Measurements from ENCODE around the gene PRCC. TPM values are rescaled to one million over a fixed set of nuclear protein-coding genes. Genes with fewer than 3 reads are reported as not detected.

Gene PRCC
- polyA plus RNA-seq, 3 donors, result 26.7 to 37.1 (median 29.6) TPM

DNA sequence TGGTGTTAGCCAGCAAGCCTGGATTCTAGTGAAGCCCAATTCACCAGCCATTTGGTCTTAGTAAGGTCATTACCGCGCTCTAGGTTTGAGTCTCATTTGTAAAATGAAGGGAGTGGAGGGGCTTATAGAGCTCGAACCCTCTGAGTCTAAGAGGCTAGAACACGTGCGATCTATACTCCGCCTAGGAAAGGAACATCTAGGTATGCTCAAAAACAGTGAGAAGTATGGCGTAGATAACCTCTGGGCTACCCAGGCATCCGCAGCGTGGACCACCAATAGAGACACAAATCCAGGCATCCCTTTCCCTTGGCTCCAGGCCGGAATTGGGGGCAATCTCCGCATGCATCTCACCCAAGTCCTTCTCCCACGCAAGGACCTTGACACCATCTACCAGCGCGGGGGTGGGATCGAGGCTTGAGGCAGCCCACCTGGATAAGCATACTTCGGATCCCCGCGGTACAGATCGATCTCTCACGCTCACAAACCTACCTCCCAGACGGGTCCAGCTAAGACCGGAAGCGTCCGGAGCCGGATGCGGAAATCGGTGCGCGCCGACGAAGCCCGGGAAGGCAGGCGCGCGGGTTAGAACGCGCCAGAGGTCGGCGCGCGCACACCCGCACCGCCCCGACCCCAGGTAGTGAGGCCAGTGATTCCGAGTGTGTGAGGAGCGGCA is 39.3 kb upstream of the PRCC start, which contains the start of gene METTL25B:
TSS of gene METTL25B (plus strand) at position 544 of the 673 bp plus-strand sequence. CDS start 636 bp downstream, outside the sequence.
- intact Hi-C loops (cut with micrococcal nuclease), result loop anchor here in 1 of 2 donors (1.0 to 10.0 kb wide), 5 partner anchors 39 to 223 kb away; partner anchors contain the start of genes MEF2D and PRCC
- TF ChIP-seq, protein P1, sequence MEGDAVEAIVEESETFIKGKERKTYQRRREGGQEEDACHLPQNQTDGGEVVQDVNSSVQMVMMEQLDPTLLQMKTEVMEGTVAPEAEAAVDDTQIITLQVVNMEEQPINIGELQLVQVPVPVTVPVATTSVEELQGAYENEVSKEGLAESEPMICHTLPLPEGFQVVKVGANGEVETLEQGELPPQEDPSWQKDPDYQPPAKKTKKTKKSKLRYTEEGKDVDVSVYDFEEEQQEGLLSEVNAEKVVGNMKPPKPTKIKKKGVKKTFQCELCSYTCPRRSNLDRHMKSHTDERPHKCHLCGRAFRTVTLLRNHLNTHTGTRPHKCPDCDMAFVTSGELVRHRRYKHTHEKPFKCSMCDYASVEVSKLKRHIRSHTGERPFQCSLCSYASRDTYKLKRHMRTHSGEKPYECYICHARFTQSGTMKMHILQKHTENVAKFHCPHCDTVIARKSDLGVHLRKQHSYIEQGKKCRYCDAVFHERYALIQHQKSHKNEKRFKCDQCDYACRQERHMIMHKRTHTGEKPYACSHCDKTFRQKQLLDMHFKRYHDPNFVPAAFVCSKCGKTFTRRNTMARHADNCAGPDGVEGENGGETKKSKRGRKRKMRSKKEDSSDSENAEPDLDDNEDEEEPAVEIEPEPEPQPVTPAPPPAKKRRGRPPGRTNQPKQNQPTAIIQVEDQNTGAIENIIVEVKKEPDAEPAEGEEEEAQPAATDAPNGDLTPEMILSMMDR (IDR thresholded peaks at IDR 0.05), result no peak
- peak within 1 kb of the TSS; percentile 93 to 97 for H3K4me3 Mint-ChIP-seq
- peaks cover 38 to 45% of the 10 kb centered on the region in 2 donors for H3K4me1 ChIP-seq (ENCODE audit: control insufficient read depth in 1 of 2, insufficient read depth in 2 of 2, low read length in 2 of 2)
- H3K79me2 ChIP-seq (ENCODE audit: insufficient read depth, low read length), result peaks cover 73% of the 10 kb centered on the region
- peak within 1 kb of the TSS; percentile 93 for H3K4me2 ChIP-seq (replicated peaks; ENCODE audit: extremely low read depth, low read length, poor library complexity, severe bottlenecking)
- peaks cover 18% of the 10 kb centered on the region for H3K4me1 Mint-ChIP-seq
- peak within 1 kb of the TSS; percentile 64 to 94 (median 89) for H3K4me3 ChIP-seq (replicated peaks in 1 of 3; ENCODE audit: low read depth in 2 of 3, low read length in 3 of 3)
- peak; percentile 77 to 83 (median 82) for DNase-seq
- 0% methylated on average over 8 of the region's 46 CpGs for whole genome bisulfite sequencing (ENCODE audit: insufficient coverage)
- peaks cover 16 to 31% of the 10 kb centered on the region in 2 donors for H3K36me3 Mint-ChIP-seq
- H3K36me3 ChIP-seq (replicated peaks in 1 of 2; ENCODE audit: control insufficient read depth in 1 of 2, insufficient read depth in 2 of 2, low read length in 2 of 2), result peaks cover 27 to 41% of the 10 kb centered on the region in 2 donors
- H4K20me1 ChIP-seq (ENCODE audit: insufficient read depth, low read length), result peaks cover 42% of the 10 kb centered on the region
- no peaks in the 10 kb centered on the region for H3K9me3 Mint-ChIP-seq
- peak within 1 kb of the TSS in 4 of 7 donors; percentile 97 to 98 (median 98) for H3K27ac Mint-ChIP-seq
- peaks cover 0 to 2% (median 0%) of the 10 kb centered on the region in 3 donors for H3K27me3 Mint-ChIP-seq (ENCODE audit: low read depth in 3 of 3)
- H2AFZ ChIP-seq (ENCODE audit: insufficient read depth, low read depth, low read length, poor library complexity, severe bottlenecking), result peak within 1 kb of the TSS; percentile 82
- H3K27ac ChIP-seq (ENCODE audit: low read depth in 1 of 2, low read length in 2 of 2), result peak within 1 kb of the TSS; percentile 69 to 98
- H3K27me3 ChIP-seq (ENCODE audit: control insufficient read depth in 2 of 2, insufficient read depth in 2 of 2, low read length in 2 of 2), result no peaks in the 10 kb centered on the region
- H3K9ac ChIP-seq (ENCODE audit: insufficient read depth, low read length, poor library complexity, severe bottlenecking), result peak within 1 kb of the TSS; percentile 89
- no peaks in the 10 kb centered on the region for H3K9me3 ChIP-seq (replicated peaks in 1 of 2; ENCODE audit: control insufficient read depth in 1 of 2, insufficient read depth in 1 of 2, low read length in 2 of 2)

DNA sequence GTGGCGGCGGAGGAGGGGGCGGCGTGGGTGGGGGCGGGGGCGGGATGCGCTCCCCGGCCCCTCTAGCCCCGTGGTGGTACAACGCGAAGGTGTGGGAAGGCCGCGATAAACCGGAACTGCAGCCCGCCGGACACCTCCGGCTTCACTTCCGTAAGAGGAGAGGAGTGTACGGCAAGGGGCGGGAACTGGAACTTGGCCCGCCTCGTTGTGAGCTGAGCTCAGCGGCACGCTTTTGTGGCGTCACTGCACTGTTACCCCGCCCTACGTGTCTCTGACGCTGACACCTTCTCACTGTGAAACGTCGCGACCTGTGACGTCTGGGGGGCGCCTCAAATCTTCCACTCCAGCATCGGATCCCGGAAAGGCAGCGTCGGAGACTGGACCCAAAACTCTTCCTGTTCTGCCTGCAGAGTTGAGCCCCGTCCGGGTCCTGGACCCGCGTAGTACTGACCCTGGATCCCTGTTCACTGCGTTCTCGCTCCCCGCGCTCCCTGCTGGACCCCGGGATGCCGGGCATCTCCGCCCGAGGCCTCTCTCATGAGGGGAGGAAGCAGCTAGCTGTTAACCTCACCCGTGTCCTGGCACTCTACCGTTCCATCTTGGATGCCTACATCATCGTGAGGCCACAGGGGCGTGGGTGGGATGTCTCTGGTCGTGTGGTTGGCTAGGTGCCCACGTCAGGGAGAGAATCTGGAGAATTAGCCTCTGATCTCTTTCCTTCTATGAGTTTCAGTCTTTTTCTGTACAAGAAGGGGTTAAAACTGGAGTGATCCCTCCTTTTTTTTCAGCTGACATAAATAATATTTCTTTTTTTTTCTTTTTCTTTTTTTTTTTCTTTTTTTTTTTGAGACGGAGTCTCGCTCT is 38.5 kb upstream of the PRCC start, which contains the start of gene ISG20L2:
TSS of gene ISG20L2 (minus strand) at position 168 of the 864 bp plus-strand sequence. CDS start 1,114 bp downstream, outside the sequence.
- 1% methylated on average over 38 of the region's 57 CpGs for WGBS (ENCODE audit: insufficient coverage)
- Histone ChIP-seq H2AFZ (ENCODE audit: insufficient read depth, low read depth, low read length, poor library complexity, severe bottlenecking) (peak within 1 kb of the TSS; percentile 82), H3K27ac (ENCODE audit: low read depth in 1 of 2, low read length in 2 of 2) (peak within 1 kb of the TSS; percentile 69 to 98), H3K4me2 (replicated peaks; ENCODE audit: extremely low read depth, low read length, poor library complexity, severe bottlenecking) (peak within 1 kb of the TSS; percentile 93), H3K4me1 (ENCODE audit: control insufficient read depth in 1 of 2, insufficient read depth in 2 of 2, low read length in 2 of 2) (peaks cover 38 to 45% of the 10 kb centered on the region in 2 donors), H3K79me2 (ENCODE audit: insufficient read depth, low read length) (peaks cover 65% of the 10 kb centered on the region), H3K36me3 (replicated peaks in 1 of 2; ENCODE audit: control insufficient read depth in 1 of 2, insufficient read depth in 2 of 2, low read length in 2 of 2) (peaks cover 27 to 41% of the 10 kb centered on the region in 2 donors), H3K9me3 (replicated peaks in 1 of 2; ENCODE audit: control insufficient read depth in 1 of 2, insufficient read depth in 1 of 2, low read length in 2 of 2) (no peaks in the 10 kb centered on the region), H3K27me3 (ENCODE audit: control insufficient read depth in 2 of 2, insufficient read depth in 2 of 2, low read length in 2 of 2) (no peaks in the 10 kb centered on the region), H3K4me3 (replicated peaks in 1 of 3; ENCODE audit: low read depth in 2 of 3, low read length in 3 of 3) (peak within 1 kb of the TSS; percentile 64 to 94 (median 89)), H4K20me1 (ENCODE audit: insufficient read depth, low read length) (peaks cover 34% of the 10 kb centered on the region), H3K9ac (ENCODE audit: insufficient read depth, low read length, poor library complexity, severe bottlenecking) (peak within 1 kb of the TSS; percentile 89)
- no peaks in the 10 kb centered on the region for H3K9me3 Mint-ChIP-seq
- H3K27me3 Mint-ChIP-seq (ENCODE audit: low read depth in 3 of 3), result no peaks in the 10 kb centered on the region
- peak within 1 kb of the TSS in 5 of 7 donors; percentile 72 to 98 (median 98) for H3K27ac Mint-ChIP-seq
- intact Hi-C loops (cut with micrococcal nuclease), result loop anchor here in 1 of 2 donors (1.0 to 10.0 kb wide), 4 partner anchors 38 to 224 kb away; partner anchors contain the start of genes MEF2D and PRCC
- TF ChIP-seq, protein P1 (IDR thresholded peaks at IDR 0.05), result no peak
- peaks cover 18% of the 10 kb centered on the region for H3K4me1 Mint-ChIP-seq
- peak; percentile 99 to 100 (median 100) for DNase-seq
- H3K4me3 Mint-ChIP-seq, result peak within 1 kb of the TSS; percentile 93 to 97
- H3K36me3 Mint-ChIP-seq, result peaks cover 23 to 29% of the 10 kb centered on the region in 2 donors
